Cardiac septum (tissue), 1 donor: ENCODE data around the gene TUBA8. TPM values are rescaled to one million over a fixed set of nuclear protein-coding genes. Genes with fewer than 3 reads are reported as not detected.
A peak's percentile ranks its signal among the peaks of the same experiment; 100 is the strongest.
"Not testable (repeated sequence)": the region's sequence is repeated elsewhere in the genome, so short reads cannot be mapped to it uniquely, and the experiment has no call there.

Experiments used
- DNase-seq: peaks from one replicate; pipeline ENCODE4 v3.0.0-alpha.2; 2020; ENCODE audit warnings: low spot score
- intact Hi-C: fragments of 100-400 bp; cut with DNase I; formaldehyde crosslinking; loops from one replicate; pipeline ENCODE4 v1.14.0; 2022
- long read RNA-seq: library from polyadenylated mRNA; unstranded; transcript quantifications from one replicate; pipeline ENCODE4 v2.0.0, GENCODE V29; 2021
- total RNA-seq: library from RNA; stranded (reverse); fragmentation: NEBNext Ultra II Directional; extraction: Animal tissue kit (Norgen Biotek cat#: 25700); gene quantifications from one replicate; pipeline ENCODE4 v1.2.1, GENCODE V29; 2021
- donor health status: DM: no; HTN: no; CAD: no.

TUBA8 gene
- 84.0 TPM for total RNA-seq
- long read RNA-seq, transcript TUBA8-202 (5 exons, 2,018 nt): major isoform, 152 of 187 reads
- long read RNA-seq, partial matches to known transcripts: 19 of 187 reads
- long read RNA-seq, other reads (novel, unspliced or antisense): 13 of 187 reads

GRCh38 chr22:18110194-18110953 is at the start of gene TUBA8:
Gene TUBA8, plus strand, starts transcription at chr22:18110809. Its CDS starts 57 bp downstream, at chr22:18110866.
- intact Hi-C loops: no loop called here
- peak; percentile 85 for DNase-seq

- intact Hi-C loops: no loop called here
- DNase-seq: no peak
Observed at GRCh38 chr22:18062421-18062820, 48.2 kb upstream of the TUBA8 start.

- no peak for DNase-seq
- intact Hi-C loops: no loop called here
Observed at GRCh38 chr22:18063306-18063705, 47.3 kb upstream of the TUBA8 start.

- intact Hi-C loops, DNase-seq: not testable (repeated sequence)
Observed at GRCh38 chr22:18063715-18064114, 46.9 kb upstream of the TUBA8 start.

GRCh38 chr22:18064636-18065035 is 46.0 kb upstream of the TUBA8 start:
- intact Hi-C loops: loop anchor here (5.0 kb wide), 1 partner anchor 32 kb away; no protein-coding TSS in a partner anchor
- DNase-seq: no peak

GRCh38 chr22:18065256-18065655 is 45.4 kb upstream of the TUBA8 start:
- intact Hi-C loops: loop anchor here (5.0 kb wide), 1 partner anchor 33 kb away; no protein-coding TSS in a partner anchor
- no peak for DNase-seq

- no peak for DNase-seq
- intact Hi-C loops: loop anchor here (5.0 kb wide), 1 partner anchor 34 kb away; no protein-coding TSS in a partner anchor
Observed at GRCh38 chr22:18066181-18066859, 44.3 kb upstream of the TUBA8 start.

GRCh38 chr22:18067121-18067520 is 43.5 kb upstream of the TUBA8 start:
- DNase-seq: no peak
- intact Hi-C loops: loop anchor here (5.0 kb wide), 1 partner anchor 35 kb away; no protein-coding TSS in a partner anchor

GRCh38 chr22:18067548-18068341 is 42.9 kb upstream of the TUBA8 start:
- intact Hi-C loops: loop anchor here (5.0 kb wide), 1 partner anchor 35 kb away; no protein-coding TSS in a partner anchor
- no peak for DNase-seq

GRCh38 chr22:18068381-18068988 is 42.1 kb upstream of the TUBA8 start:
- DNase-seq: no peak
- intact Hi-C loops: loop anchor here (5.0 kb wide), 1 partner anchor 36 kb away; no protein-coding TSS in a partner anchor

- intact Hi-C loops: loop anchor here (5.0 kb wide), 1 partner anchor 37 kb away; no protein-coding TSS in a partner anchor
Observed at GRCh38 chr22:18069041-18069440, 41.6 kb upstream of the TUBA8 start.

GRCh38 chr22:18070041-18070440 is 40.6 kb upstream of the TUBA8 start:
- intact Hi-C loops: loop anchor here (5.0 kb wide), 1 partner anchor 163 kb away; no protein-coding TSS in a partner anchor
- no peak for DNase-seq

More at GRCh38 chr22:18069041-18069440, 41.6 kb upstream of the TUBA8 start:
- no peak for DNase-seq

GRCh38 chr22:18070556-18071306 is 39.9 kb upstream of the TUBA8 start:
- no peak for DNase-seq
- intact Hi-C loops: loop anchor here (5.0 kb wide), 1 partner anchor 163 kb away; no protein-coding TSS in a partner anchor

- DNase-seq: not testable (repeated sequence)
- intact Hi-C loops: loop anchor here (5.0 kb wide), 1 partner anchor 164 kb away; no protein-coding TSS in a partner anchor
Observed at GRCh38 chr22:18071307-18071967, 39.2 kb upstream of the TUBA8 start.

- intact Hi-C loops: loop anchor here (5.0 kb wide), 1 partner anchor 165 kb away; no protein-coding TSS in a partner anchor
- no peak for DNase-seq
Observed at GRCh38 chr22:18071968-18072310, 38.7 kb upstream of the TUBA8 start.

GRCh38 chr22:18073467-18073866 is 37.1 kb upstream of the TUBA8 start:
- intact Hi-C loops: loop anchor here (5.0 kb wide), 1 partner anchor 166 kb away; no protein-coding TSS in a partner anchor
- no peak for DNase-seq

GRCh38 chr22:18073927-18074326 is 36.7 kb upstream of the TUBA8 start:
- intact Hi-C loops: loop anchor here (5.0 kb wide), 1 partner anchor 167 kb away; no protein-coding TSS in a partner anchor
- DNase-seq: peak; percentile 41
